Measurements from ENCODE around the gene NKX1-2. TPM values are rescaled to one million over a fixed set of nuclear protein-coding genes. Genes with fewer than 3 reads are reported as not detected.

NKX1-2 gene
- not detected in 3 replicates for total RNA-seq
- long read RNA-seq: 0 reads

DNA sequence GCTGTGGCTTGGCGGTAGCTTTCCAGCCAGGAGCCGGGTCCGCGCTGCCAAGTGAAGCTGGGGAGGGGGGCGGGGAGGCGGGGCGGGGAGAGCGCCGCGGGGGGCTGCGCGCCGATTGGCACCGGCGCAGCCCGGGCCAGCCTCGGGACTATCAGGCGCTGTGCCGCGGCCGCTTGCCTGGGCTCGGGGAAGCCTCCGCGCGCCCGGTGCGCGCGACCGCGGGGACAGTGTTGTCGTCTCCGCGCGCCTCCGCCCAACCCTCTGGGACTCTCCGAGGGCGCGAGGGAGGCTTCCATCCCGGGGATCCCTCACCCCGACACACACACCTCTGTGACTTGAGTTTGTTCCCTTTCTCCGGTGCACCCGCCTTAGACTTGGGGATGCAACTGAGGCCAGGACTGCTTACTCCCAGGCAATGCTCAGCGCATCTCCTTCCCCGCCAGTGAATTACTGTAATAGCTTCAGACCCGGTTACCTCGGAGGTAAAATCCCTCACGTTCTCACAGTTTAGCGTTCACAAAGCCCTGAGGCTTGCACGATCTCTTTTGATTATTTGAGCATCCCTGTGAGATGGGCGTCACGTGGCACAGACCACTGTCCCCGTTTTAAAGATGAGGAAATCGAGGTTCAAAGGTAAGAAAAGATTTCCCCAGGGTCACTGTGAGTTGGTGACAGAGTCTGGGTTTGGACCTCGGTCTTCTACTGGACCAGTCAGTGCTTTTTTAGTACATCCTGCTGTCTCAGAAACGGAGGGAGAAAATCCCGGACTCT is at the start of gene NKX1-2:
Gene NKX1-2 (minus strand): TSS at position 24 of the 771 bp plus-strand sequence. CDS start 92 bp downstream, outside the sequence.
- peak within 1 kb of the TSS; percentile 64 for H3K4me3 Mint-ChIP-seq (ENCODE audit: unreplicated experiment)
- no peaks in the 10 kb centered on the region for H3K36me3 Mint-ChIP-seq (ENCODE audit: low read depth)
- H3K27ac Mint-ChIP-seq (ENCODE audit: unreplicated experiment): no peak within 1 kb of the TSS
- TF ChIP-seq, protein P1, sequence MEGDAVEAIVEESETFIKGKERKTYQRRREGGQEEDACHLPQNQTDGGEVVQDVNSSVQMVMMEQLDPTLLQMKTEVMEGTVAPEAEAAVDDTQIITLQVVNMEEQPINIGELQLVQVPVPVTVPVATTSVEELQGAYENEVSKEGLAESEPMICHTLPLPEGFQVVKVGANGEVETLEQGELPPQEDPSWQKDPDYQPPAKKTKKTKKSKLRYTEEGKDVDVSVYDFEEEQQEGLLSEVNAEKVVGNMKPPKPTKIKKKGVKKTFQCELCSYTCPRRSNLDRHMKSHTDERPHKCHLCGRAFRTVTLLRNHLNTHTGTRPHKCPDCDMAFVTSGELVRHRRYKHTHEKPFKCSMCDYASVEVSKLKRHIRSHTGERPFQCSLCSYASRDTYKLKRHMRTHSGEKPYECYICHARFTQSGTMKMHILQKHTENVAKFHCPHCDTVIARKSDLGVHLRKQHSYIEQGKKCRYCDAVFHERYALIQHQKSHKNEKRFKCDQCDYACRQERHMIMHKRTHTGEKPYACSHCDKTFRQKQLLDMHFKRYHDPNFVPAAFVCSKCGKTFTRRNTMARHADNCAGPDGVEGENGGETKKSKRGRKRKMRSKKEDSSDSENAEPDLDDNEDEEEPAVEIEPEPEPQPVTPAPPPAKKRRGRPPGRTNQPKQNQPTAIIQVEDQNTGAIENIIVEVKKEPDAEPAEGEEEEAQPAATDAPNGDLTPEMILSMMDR (IDR thresholded peaks at IDR 0.05): no peak
- no peaks in the 10 kb centered on the region for H3K9me3 Mint-ChIP-seq (ENCODE audit: low read depth)
- peaks cover 72% of the 10 kb centered on the region for H3K27me3 Mint-ChIP-seq (ENCODE audit: low read depth)
- peak; percentile 61 for DNase-seq (ENCODE audit: low spot score)
- H3K4me1 Mint-ChIP-seq (ENCODE audit: low read depth): peaks cover 31% of the 10 kb centered on the region

DNA sequence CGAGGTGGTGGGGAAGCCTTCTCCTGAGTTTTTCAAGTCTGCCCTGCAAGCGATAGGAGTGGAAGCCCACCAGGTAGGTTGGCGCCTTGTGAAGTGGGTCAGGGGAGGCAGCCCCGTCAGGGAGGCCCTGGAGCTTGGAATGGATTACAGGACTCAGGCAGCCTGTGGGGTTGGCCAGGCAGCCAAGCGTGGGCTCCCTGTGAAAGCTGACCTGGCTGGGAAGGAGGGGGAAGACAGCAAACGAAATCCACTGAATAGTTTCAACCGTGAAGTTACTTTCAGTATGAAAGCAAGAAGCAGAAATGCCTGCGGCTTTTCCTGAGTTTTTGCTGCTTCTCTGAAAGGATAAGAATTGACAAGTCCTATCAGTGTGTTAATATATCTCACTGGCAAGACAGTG is 48.2 kb upstream of the NKX1-2 start:
- H3K9me3 Mint-ChIP-seq (ENCODE audit: low read depth): peaks cover 8% of the 10 kb centered on the region
- DNase-seq (ENCODE audit: low spot score): no peak
- H3K27me3 Mint-ChIP-seq (ENCODE audit: low read depth): no peaks in the 10 kb centered on the region
- peaks cover 15% of the 10 kb centered on the region for H3K36me3 Mint-ChIP-seq (ENCODE audit: low read depth)
- TF ChIP-seq, protein P1 (IDR thresholded peaks at IDR 0.05): no peak
- no peaks in the 10 kb centered on the region for H3K4me1 Mint-ChIP-seq (ENCODE audit: low read depth)
- H3K4me3 Mint-ChIP-seq (ENCODE audit: unreplicated experiment): no peak overlapping the region
- H3K27ac Mint-ChIP-seq (ENCODE audit: unreplicated experiment): no peak overlapping the region

DNA sequence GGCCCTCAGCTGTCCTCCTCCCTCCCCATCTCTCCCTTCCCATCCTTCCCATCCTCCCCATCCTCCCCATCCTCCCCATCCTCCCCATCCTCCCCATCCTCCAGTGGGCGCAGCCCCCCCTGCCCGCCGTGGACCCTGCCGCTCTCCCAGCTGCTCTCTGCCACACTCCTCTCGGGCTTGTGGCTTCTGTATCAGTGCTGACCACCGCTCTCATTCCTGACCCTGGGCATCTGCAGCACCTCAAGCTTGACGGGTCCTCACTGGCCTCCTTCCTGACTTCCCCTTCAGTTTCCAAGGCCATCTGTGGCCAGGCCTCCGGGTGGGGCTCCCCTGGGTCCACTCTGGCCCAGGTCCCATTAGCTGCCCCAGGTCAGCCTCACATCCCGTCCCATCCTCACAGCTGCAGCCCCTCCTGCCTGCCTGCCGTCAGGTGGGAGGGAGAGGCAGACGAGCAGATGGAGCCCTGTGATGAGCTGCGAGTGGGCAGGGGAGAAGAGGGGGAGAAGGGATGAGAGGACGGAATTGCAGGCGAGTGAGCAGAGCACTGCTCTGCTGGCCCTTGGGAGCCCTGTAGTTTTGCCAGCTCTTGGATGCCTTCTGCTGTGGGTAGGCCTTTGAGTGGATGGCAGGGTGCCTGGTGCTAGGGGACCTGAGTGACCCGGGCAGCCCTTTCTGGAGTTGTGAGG is 47.5 kb upstream of the NKX1-2 start:
- no peak overlapping the region for H3K27ac Mint-ChIP-seq (ENCODE audit: unreplicated experiment)
- peaks cover 8% of the 10 kb centered on the region for H3K9me3 Mint-ChIP-seq (ENCODE audit: low read depth)
- TF ChIP-seq, protein P1 (IDR thresholded peaks at IDR 0.05): no peak
- peaks cover 15% of the 10 kb centered on the region for H3K36me3 Mint-ChIP-seq (ENCODE audit: low read depth)
- H3K4me3 Mint-ChIP-seq (ENCODE audit: unreplicated experiment): no peak overlapping the region
- no peaks in the 10 kb centered on the region for H3K27me3 Mint-ChIP-seq (ENCODE audit: low read depth)
- no peaks in the 10 kb centered on the region for H3K4me1 Mint-ChIP-seq (ENCODE audit: low read depth)
- no peak for DNase-seq (ENCODE audit: low spot score)

DNA sequence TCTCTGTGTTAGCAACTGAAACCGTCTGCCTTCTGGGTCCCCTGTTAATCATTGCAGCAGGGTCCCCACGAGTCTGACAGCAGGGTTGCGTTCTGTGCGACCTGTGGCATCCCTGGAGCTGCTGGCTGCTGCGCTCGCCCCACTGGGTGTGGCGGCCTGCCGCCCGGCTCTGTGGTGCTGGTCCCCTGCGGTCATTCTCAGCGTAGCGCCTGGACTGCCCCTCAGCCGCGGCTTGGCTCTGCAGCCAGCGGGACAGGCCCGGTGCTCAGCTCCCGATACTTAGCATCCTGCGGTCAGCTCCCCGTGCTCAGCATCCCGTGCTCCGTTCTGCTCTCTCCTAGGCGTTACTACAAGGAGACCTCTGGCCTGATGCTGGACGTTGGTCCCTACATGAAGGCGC is 46.8 kb upstream of the NKX1-2 start:
- Mint-ChIP-seq H3K4me1 (ENCODE audit: low read depth) (no peaks in the 10 kb centered on the region), H3K36me3 (ENCODE audit: low read depth) (peaks cover 12% of the 10 kb centered on the region), H3K27ac (ENCODE audit: unreplicated experiment) (no peak overlapping the region), H3K27me3 (ENCODE audit: low read depth) (no peaks in the 10 kb centered on the region), H3K9me3 (ENCODE audit: low read depth) (peaks cover 8% of the 10 kb centered on the region), H3K4me3 (ENCODE audit: unreplicated experiment) (no peak overlapping the region)
- no peak for DNase-seq (ENCODE audit: low spot score)
- TF ChIP-seq, protein P1 (IDR thresholded peaks at IDR 0.05): no peak

DNA sequence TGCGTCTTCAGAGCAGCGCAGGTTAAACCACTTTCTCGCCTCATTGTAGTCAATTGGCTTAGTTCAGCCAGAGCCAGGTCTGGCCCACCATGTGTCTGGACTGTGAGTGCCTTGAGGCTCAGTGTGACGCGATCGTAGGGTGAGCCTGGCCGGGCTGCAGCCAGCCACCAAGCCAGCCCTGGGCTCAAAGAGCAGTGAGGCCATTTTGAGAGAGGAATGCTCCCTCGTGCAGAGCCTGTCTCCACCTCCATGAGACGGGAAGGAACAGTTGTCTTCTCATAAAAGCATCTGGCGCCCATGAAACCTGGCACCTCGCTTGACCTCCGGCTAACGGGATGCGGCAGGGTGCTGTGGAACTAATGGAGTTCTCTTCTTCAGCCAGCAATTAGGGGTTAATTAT is 46.3 kb upstream of the NKX1-2 start:
- H3K27me3 Mint-ChIP-seq (ENCODE audit: low read depth): no peaks in the 10 kb centered on the region
- H3K4me3 Mint-ChIP-seq (ENCODE audit: unreplicated experiment): no peak overlapping the region
- H3K4me1 Mint-ChIP-seq (ENCODE audit: low read depth): no peaks in the 10 kb centered on the region
- no peak overlapping the region for H3K27ac Mint-ChIP-seq (ENCODE audit: unreplicated experiment)
- H3K36me3 Mint-ChIP-seq (ENCODE audit: low read depth): peaks cover 11% of the 10 kb centered on the region
- TF ChIP-seq, protein P1 (IDR thresholded peaks at IDR 0.05): no peak
- H3K9me3 Mint-ChIP-seq (ENCODE audit: low read depth): peaks cover 8% of the 10 kb centered on the region
- DNase-seq (ENCODE audit: low spot score): no peak

All from chondrocyte (in vitro differentiated cells).